ENCODE data around the gene HOXA13.

DNA sequence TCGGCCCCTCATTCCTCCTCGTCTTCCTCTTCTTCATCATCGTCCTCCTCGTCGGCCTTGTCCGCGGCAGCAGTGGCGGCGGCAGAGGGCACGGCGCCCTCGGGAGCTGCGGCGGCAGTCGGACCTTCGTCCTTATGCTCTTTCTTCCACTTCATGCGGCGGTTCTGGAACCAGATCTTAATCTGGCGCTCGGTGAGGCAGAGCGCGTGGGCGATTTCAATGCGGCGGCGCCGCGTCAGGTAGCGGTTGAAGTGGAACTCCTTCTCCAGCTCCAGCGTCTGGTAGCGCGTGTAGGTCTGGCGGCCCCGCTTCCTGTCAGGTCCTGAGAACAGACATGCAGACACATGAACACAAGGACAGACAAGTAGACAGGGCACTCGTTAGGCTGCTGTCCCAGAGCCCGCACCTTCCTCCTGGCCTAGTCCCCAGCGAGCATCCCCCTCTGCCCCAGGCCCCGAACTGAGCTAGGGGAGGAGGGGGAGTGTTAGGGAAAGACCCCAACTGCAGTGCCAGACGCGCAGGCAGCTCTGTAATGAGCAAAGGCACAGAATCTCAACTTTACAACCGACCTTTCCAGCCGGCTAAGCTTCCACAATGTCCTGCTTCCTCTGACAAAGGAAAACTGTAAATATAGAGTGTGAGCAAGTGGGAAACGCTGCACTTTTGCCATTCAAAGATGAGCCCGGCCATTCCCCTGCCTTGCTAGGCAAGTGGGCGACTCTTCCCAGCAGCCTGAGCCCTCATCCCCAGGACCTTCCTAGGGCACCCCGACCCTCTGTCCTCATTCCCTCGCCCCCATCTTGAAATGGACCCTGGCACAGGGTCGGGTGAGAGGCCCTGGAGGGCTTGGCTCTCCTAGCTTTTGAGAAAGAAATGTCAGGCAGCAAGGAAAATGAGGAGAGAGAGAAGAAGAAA is 44.7 kb downstream of the HOXA13 start:
- TF ChIP-seq CTCF (conservative IDR thresholded peaks at IDR 0.05; ENCODE audit: low read depth in 2 of 2) = no peak
- TF ChIP-seq, protein P1, sequence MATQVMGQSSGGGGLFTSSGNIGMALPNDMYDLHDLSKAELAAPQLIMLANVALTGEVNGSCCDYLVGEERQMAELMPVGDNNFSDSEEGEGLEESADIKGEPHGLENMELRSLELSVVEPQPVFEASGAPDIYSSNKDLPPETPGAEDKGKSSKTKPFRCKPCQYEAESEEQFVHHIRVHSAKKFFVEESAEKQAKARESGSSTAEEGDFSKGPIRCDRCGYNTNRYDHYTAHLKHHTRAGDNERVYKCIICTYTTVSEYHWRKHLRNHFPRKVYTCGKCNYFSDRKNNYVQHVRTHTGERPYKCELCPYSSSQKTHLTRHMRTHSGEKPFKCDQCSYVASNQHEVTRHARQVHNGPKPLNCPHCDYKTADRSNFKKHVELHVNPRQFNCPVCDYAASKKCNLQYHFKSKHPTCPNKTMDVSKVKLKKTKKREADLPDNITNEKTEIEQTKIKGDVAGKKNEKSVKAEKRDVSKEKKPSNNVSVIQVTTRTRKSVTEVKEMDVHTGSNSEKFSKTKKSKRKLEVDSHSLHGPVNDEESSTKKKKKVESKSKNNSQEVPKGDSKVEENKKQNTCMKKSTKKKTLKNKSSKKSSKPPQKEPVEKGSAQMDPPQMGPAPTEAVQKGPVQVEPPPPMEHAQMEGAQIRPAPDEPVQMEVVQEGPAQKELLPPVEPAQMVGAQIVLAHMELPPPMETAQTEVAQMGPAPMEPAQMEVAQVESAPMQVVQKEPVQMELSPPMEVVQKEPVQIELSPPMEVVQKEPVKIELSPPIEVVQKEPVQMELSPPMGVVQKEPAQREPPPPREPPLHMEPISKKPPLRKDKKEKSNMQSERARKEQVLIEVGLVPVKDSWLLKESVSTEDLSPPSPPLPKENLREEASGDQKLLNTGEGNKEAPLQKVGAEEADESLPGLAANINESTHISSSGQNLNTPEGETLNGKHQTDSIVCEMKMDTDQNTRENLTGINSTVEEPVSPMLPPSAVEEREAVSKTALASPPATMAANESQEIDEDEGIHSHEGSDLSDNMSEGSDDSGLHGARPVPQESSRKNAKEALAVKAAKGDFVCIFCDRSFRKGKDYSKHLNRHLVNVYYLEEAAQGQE (IDR thresholded peaks at IDR 0.05; ENCODE audit: unreplicated experiment) = no peak

Measured in GM23338 (cell line).